Left renal cortex interstitium (tissue), 4 donors: Measurements from ENCODE around the gene ARHGAP18. TPM values are rescaled to one million over a fixed set of nuclear protein-coding genes. Genes with fewer than 3 reads are reported as not detected.
"Not testable (repeated sequence)": the region's sequence is repeated elsewhere in the genome, so short reads cannot be mapped to it uniquely, and the experiment has no call there.

ENCODE experiments used
- DNase-seq, 4 donors: peaks; one replicate each; pipeline ENCODE4 v3.0.0-alpha.2; 2013; ENCODE audit warnings: low read depth in 4 of 4, low spot score in 2 of 4, missing footprints in 1 of 4
- polyA plus RNA-seq, 4 donors: library from polyadenylated mRNA; unstranded; fragments of 120-200 nt; gene quantifications; one replicate each; pipeline ENCODE4 v1.2.1, GENCODE V29; 2013; ENCODE audit not compliant: insufficient read length in 4 of 4

Gene ARHGAP18
- polyA plus RNA-seq, 4 donors = 29.6 to 40.0 (median 36.0) TPM

DNA sequence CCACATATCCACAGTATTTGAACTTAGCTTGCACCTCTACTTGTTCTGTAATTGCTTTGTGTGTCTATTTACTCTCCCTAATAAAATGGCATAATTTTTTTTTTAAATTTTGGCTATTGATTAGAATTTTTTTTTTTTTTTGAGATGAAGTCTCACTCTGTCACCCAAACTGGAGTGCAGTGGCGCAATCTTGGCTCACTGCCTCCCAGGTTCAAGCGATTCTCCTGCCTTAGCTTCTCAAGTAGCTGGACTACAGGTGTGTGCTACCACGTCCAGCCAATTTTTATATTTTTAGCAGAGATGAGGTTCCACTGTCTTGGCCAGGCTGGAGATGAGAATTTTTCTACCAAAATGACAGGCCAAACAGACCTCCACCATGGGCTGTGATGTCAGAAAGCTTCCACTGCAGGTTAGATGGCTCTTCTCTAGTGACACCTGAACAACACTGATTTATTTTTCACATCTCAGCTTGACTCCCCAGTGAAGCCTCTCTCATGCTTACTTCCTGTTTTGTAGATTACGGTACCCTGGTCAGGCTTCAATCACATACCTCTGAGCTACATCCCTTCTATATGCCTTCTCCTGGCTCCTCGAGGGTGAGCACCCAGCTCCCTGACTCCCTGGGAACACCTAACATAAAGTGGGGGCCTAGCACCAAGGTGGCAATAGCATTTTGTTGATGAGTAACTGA lies 112.8 kb downstream of the ARHGAP18 start:
- DNase-seq = no peak

DNA sequence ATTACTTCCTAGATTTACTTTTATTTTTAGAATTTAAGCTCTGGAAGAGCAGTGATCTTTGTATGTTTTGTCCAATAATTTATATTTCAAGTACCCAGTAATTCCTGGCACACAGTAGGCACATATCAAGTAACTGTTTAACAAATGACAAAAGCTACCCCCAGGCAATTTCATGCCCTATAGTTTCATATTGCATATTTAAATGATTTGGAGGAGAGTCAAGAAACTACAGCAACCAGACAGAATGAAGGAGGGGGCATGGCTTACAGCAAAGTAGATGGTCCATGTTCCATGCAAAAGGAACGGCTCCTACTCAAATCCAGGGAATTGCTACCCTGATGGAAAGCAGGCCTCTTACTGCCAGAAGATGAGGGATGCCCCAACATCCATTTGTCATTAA lies 113.5 kb downstream of the ARHGAP18 start:
- no peak for DNase-seq

DNA sequence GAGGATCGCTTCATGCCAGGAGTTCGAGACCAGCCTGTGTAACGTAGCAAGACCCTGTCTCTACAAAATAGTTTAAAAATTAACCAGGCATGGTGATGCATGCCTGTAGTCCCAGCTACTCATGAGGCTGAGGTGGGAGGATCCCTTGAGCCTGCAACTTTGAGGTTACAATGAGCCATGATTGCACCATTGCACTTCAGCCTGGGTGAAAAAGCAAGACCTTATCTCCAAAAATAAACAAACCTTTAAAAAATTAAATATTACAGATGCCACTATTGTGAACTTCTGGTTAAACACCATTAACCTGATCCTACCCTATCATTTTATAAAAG lies 116.8 kb downstream of the ARHGAP18 start:
- DNase-seq = no peak

DNA sequence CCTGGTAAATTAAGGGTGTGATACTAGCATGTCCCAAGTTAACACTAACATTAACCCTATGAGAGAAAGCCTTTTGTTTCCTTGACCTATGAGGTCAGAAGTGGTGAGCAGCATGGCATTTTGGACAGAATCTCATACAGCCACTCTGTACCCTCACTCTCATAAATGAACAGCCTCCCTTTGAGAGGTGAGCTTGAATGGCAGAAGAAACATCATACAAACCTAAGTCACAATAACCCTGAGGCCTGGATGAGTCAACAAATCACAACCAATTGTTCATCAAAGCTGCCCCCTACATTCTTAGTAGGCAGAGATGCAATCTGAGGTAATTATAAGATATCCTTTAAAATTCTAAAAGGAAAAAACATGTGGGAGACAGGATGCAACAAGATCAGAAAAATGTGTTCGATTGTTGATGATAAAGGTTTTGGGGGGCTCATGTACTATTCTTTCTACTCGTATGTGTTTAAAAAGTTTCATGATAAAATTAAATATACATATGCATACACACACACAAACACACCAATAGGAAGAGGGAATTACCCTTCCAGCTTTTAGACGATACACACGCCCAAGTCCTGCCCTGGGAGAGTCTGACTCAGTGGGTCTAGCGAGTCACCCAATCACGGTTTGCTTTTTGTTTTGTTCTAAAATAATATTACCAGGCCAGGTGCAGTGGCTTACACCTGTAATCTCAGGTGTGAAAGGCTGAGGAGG lies 117.3 kb downstream of the ARHGAP18 start:
- no peak for DNase-seq

DNA sequence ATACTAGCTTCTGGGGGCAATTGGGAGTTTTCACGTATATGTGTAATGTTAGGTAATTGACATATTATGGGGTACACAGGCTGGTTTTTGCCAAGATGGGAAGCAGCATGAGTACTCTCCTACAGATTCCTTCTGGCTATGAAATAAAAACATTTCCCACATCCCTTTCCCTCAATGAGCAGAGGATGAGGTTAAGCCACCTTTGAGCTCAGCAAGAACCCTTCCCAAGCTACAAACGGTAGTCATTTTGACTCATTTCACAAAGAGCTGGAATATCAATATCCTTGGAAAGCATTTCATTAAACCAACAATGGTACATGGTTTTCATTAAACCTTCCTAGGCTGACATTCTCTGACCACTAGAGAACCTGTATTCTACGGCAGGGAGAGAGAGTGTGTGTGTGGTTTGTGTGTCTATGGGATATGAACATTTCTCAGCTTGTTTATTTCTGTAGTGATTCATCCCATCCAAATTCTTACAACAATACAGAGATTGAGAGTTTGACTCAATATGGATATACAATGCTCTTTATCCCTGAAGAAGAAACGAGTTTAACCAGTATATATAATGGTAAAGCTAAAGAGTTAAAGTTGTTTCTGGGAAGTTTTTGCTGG lies 119.5 kb downstream of the ARHGAP18 start:
- DNase-seq = no peak

DNA sequence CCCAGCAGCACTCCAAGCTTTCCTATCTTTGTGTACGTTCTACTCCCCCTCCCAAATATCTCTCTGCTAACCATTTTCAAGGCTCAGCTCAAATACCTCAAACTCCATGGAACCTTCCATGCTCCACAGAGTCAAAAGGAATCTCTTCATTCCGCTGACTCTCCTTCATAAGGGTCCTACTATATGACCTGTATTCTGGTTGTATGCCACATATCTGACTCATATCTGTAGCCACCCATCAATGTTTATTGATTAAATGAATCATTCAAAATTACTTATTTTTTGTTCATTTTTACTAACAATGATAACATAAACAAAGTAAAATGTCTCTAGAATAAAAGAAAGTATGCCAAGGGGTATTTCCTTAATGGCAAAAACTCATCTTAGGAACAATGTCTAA lies 123.2 kb downstream of the ARHGAP18 start:
- DNase-seq = no peak

DNA sequence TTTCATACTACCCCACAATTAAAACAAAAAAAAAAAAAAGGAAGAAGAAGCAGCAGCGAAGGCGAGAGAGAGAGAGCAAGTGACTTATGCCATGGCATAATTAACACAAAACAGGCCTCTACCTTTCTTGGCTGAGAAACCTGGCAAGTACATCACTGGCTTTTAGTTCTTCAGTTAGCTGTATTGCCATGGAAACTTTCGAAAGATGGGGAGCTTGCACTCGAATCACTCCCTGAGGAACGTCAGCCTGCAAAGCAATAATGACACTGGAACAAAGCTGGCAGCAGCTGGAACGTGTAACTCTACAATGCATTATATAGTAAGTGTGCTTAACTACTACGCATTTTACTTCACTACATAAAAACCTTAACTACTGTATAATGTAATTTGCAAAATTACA lies 126.1 kb downstream of the ARHGAP18 start:
- peak in 1 of 4 donors; percentile 56 for DNase-seq

DNA sequence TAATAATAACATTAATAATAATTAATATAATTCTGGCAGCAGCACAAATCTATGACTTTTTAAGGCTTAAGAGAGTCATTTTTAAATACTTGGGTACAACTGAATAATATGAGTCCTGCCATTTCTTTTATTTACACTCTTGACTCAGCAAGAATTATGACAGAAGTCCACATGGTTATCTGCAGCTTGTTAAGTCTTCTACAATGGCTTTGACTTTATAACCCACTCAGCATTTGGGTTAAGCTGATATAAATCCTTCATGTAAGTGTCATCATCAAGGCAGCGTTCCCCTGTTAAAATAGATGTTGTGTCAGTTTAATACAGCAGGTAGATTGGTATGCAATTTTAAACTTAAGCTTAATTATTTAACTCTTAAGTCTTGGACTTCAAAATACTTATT lies 131.7 kb downstream of the ARHGAP18 start:
- DNase-seq = no peak

DNA sequence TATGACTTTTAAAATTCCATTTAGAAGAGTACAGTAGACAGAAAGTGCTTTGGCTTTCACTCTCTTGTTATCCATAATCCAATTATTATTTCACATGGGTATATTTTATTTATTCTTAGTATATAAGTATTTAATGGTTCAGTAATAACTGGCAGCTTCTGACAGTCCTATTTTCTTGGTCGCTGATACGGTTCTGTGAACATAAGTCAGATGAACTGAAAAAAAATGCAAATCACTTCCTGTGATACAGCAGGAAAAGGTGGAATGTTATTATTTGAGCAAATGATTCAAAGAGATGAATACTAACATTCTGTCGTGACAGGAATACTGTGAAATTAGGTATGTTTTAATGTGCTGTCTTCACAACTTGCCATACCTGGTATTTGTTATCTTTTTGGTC lies 132.3 kb downstream of the ARHGAP18 start:
- DNase-seq = no peak

DNA sequence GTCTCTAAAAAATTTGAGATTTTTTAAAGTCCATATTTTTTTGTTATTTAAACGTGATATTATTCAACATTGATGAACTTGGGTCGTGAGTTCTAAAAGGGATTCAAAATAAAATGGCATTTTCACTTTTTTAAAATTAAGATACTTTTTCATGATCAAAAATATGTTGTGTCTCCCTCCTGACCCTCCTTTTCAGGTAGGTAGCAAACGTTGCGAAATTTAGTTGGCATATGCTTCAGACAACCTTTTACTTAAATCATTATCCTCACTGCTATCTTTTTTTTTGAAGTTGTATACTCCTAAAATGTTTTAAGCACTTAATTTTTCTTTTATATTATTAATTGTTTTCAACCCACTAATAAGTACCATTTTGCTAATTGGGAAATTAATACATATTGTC lies 133.5 kb downstream of the ARHGAP18 start:
- no peak for DNase-seq

DNA sequence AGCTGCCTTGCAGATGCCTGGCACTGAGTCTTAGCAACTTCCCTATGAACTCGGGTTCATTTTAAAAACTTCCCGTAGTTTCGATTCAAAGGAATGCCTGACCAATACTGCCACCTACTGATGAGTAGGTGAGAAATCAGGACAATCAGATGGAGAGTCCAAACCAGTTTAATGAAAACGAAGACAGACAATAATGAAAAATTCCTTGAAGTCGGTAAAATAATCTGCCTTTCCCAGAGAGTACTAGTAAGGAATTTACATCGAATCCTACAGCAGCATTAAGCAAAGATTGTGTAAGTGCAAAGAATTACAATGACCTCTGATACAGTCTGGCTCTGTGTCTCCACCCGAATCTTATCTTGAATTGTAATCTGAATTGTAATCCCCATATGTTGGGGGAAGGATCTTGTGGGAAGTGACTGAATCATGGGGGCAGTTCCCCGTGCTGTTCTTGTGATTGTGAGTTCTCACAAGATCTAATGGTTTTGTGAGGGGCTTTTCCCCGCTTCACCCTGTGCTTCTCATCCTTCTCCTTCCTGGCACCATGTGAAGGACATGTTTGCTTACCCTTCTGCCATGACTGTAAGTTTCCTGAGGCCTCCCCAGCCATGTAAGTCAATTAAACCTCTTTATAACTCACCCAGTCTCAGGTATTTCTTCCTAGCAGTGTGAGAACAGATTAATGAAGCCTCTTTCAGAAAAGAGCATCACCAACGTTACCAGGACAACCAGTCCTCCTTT lies 134.4 kb downstream of the ARHGAP18 start:
- DNase-seq = peak in 1 of 4 donors; percentile 33

DNA sequence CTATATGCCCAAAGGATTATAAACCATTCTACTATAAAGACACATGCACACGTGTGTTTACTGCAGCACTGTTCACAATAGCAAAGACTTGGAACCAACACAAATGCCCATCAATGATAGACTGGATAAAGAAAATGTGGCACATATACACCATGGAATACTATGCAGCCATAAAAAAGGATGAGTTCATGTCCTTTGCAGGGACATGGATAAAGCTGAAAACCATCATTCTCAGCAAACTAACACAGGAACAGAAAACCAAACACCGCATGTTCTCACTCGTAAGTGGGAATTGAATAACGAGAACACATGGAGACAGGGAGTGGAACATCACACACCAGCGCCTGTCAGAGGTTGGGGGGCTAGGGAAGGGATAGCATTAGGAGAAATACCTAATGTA lies 135.4 kb downstream of the ARHGAP18 start:
- not testable (repeated sequence) for DNase-seq

DNA sequence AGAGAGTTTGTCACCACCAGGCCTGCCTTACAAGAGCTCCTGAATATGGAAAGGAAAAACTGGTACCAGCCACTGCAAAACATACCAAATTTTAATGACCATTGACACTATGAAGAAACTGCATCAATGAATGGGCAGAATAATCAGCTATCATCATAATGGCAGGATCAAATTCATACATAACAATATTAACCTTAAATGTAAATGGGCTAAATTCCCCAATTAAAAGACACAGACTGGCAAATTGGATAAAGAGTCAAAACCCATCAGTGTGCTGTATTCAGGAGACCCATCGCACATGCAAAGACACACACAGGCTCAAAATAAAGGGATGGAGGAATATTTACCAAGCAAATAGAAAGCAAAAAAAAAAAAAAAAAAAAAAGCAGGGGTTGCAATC lies 139.0 kb downstream of the ARHGAP18 start:
- not testable (repeated sequence) for DNase-seq

DNA sequence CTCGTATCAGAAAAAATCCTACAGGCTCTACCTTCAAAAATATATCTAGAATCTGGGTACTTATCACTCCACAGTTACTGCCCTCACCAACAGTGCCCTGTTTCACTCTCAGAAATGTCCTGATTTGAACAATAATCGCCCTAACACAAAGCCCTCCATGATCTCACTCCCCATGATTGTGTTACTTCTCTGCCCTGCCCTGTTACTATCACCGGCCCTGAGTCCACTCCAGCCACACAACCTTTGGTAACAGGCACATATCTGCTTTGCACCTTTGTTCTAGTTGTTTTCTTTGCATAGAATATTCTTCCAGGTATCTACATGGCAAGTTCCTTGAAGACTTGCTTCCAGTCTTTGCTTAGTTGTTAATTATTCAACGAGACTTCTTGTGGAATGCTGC lies 142.0 kb downstream of the ARHGAP18 start:
- DNase-seq = no peak

DNA sequence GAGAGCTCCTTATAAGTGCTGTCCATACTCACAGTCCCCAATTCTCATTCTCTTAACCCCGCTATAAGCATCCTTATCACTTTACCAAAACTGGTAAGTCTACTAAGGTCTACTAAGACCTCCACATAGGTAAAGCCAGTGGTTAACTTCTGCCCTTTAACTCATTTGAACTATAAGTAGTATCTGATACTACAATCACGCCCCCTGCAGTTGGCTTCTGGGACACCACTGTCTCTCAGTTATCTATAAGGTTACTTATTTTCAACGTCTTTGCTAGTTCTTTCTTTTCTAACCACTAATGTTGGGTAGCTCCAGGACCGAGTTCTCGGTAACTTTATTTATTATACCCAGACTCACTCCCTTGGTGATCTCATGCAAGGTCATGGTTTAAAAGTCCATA lies 142.6 kb downstream of the ARHGAP18 start:
- DNase-seq = no peak

DNA sequence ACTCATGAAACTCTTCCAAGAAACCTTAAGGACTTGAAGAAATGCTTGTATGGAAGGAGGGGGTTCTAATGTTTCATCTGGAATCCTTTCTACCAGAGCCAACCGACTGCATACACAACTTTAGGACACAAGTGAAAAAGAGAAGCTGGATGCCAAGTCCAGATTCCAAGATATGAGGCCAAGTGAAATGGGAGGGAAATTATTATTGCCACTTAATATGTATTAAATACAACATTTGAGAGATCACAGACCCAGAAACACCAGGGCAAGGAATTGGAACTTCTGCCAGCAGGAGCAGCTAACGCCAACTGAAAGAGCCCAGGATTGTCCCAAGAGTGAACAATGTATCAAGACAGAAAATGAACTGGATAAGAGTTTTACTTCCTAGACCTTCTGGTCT lies 144.2 kb downstream of the ARHGAP18 start:
- DNase-seq = no peak

DNA sequence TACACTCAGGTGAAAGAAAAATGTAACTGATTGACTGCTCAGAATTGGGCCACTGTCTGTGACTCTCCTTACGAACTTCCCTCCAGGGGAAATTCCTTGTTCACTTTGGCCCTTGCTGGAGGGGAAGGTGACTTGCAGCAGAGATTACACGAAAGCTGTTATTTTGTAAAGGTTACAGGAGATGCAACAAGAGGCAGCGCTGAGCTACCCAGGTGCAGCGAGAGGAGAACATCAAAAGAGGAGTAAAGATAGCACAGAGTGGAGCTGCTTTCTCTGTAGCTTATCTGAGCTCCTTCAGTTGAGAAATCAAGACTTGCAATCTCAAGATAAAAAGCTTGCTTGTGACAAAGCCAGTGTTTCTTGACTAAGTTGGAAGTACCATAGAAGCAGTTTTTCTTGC lies 144.6 kb downstream of the ARHGAP18 start:
- no peak for DNase-seq

DNA sequence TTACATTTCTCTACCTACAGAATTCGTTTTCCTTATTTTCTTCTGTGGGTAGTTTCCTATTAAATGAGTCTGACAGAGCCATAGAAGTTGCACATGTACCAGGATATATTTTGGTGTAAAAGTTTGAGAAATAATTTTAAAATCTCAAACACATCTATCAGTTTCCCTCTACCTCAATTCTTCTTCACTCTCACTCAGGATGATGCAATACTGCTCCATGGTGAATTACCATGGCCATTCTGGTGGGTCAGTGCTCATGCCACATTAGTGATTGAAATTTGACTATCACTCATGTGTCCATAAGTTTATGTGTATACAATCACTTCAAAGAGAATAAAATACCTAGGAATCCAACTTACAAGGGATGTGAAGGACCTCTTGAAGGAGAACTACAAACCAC lies 151.7 kb downstream of the ARHGAP18 start:
- DNase-seq = no peak

DNA sequence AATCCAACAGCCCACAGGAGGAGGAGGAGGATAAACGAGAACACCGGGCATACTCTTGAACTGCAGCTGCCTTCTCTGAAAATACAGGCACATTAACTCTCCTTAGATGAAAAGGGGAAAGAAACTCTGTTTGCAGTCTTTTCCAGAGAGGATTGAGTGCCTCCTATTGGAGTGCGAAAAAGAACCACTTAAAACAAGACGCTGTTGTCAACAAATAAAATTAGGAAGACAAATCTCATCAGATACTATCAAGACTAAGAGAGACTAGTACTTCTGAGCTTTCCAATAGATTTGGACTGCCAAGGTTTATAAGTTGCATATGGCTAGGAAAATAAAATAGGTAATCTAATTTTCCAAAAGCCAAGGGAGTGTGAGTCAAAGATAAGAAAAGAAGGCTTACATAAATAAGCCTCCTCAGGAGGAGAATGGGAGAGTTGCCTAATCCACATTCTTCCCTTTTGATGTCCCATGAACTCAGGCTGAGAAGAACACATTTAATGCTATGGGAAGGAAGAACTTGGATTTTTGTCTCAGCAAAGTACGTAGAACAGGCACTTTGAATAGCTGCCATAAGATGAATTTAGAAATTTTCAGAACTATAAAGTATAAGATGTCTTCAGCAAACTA lies 154.7 kb downstream of the ARHGAP18 start:
- DNase-seq = no peak

DNA sequence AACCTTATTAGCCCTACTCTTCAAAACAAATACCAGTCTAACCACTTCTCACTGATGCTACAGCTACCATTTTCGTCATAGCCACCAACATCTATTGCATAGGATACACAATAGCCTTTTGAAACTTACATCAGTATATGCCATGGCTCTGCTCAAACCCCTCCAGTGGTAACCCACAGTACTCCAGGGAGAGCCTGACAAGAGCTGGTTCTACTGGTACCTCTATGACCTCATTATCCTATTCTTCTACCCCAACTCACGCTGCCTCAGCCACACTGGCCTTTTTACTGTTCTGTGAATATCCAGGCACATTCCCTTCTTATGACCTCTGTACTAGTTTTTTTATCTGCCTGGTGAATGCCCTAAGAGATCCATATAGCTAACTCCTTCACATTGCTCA lies 157.6 kb downstream of the ARHGAP18 start:
- DNase-seq = no peak

DNA sequence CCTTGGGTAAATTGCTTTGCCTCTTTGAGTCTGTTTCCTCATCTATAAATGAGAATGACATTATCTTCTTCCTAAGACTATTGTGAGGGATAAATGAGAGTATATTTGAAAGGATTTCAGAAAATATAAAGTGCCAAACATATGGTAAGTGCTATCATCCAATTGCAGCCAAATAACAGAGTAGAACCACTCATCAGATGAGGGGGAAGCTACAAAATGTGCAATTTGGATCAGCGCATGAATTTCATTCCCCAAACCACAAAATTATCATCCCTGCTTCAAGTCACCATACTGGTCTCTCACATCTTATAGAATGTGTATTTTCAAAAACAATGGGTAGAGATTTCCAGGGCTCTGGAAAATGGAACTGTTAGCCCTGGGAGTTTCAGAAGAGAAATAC lies 158.5 kb downstream of the ARHGAP18 start:
- no peak for DNase-seq
